DMS 273 treated with DMSO at 0.1 percent for 48 hours (cell line): Measurements from ENCODE around the gene ZYG11B.
"Not testable (repeated sequence)": the region's sequence is repeated elsewhere in the genome, so short reads cannot be mapped to it uniquely, and the experiment has no call there.

Experiments used
- DNase-seq: peaks from one replicate; lab custom pipeline; 2025; lab: John Stamatoyannopoulos, UW

The ZYG11B gene

DNA sequence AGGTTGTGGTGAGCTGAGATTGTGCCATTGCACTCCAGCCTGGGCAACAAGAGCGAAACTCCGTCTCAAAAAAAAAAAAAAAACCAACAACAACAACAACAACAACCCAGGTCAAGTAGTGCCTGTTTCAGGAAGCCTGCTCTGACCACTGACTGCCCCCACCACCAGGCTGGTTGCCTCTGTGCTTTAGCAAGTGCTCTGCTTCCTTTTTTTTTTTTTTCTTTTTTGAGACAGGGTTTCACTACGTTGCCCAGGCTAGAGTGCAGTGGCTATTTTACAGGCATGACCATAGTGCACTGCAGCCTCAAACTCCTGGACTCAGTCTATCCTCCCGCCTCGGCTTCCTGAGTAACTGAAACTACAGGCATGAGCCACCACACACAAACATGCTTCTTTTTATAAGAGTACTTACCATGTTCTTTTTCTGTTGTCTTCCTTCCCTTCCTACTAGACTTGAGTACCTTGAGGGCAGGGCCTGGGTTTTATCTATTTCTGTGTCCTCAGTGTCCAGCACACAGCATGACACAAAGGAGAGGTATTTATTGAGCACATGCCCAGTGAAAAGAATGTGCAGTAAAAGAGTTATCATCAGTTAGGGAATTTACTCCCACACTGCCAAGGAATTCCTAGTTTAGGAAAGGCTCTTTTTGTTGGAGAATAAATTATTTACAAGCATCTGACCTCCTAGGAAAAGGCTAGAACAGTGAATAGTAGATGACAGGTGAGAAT lies 18.2 kb upstream of the ZYG11B start:
- DNase-seq = no peak

GRCh38 chr1:52709016-52709415 lies 17.2 kb upstream of the ZYG11B start:
- no peak for DNase-seq

DNA sequence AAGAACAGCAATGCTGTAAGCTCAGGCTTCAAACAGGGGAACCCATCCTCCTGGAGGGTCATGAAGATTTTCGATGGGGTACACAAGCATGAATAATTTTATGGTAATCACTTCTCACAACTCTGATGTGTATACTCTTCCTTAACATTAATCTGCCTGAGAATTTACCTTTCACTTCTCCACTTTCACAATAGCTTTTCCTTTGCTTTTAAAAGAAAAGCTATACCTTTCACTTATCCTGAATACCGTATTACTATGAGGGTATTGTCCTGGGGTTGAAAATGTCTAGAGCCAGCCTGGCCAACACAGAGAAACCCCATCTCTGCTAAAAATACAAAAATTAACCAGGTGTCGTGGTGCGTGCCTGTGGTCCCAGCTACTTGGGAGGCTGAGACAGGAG lies 12.7 kb upstream of the ZYG11B start:
- DNase-seq = no peak

GRCh38 chr1:52715296-52715695 lies 11.0 kb upstream of the ZYG11B start:
- not testable (repeated sequence) for DNase-seq

DNA sequence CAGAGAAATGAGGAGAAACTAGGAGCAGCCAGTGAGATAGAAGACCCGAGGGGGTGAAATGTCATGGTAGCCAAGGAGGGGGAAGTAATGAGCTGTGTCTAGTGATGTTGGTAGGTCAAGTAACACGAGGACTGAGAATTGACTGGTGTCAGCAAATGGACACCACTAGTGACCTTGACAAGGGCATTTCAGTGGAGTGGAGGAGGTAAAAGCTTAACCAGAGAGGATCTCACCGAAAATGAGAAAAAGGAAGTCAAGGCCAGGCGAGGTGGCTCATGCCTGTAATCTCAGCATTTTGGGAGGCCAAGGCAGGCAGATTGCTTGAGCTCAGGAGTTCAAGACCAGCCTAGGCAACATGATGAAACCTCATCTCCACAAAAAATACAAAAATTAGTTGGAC lies 3.0 kb upstream of the ZYG11B start:
- DNase-seq = no peak

GRCh38 chr1:52725903-52726264 lies 369 bp upstream of the ZYG11B start:
- no peak for DNase-seq

DNA sequence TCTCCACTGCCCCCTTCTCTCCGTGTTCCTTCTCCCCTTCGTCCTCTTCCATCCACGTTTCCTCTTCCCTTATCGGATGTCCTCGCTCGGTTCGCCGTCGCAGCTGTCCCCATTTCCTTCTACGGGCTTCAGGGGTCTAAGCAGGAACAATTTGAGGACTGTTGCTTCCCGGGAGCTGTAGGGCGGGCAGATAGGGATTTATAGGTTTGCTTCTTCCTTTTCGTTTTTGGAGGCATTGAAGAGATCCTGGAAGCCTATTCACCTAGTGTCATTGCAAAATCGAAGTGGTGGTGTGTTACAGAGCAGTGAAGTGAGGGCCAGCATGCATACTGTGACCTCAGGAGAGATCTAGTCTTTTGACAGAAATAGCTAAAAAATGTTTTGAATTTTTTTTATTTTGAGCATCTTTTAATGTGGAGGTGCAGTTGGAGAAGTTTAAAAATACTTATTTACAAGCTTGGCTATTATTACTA lies 897 bp downstream of the ZYG11B start:
- DNase-seq = no peak

DNA sequence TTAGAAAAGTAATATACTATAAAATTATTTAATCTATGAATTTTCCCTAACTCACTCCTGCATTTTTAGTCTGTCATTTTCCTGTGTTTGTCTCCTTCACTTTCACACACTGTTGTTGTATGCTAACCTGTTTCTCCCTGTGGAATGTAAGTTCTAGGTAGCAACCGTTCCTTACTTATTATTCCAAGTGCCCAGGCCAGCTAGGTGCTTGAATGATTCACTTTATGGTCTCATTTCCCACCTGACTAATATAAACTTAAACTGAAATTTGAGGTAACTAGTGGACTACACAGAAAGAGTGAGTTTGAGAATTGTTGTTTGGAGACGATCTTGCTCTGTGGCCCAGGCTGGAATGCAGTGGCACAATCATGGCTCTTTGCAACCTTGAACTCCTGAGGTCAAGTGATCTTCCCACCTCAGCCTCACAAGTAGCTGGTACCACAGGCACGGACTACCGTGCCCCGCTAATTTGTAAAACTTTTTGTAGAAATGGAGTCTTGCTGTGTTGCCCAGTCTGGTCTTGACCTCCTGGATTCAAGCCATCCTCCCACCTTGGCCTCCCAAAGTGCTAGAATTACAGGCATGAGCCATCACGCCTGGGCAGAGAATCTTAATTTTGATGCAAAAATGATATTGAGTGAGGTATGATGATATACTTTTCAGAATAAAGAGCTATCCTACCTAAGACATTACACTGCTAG lies 1.9 kb downstream of the ZYG11B start:
- DNase-seq = no peak

DNA sequence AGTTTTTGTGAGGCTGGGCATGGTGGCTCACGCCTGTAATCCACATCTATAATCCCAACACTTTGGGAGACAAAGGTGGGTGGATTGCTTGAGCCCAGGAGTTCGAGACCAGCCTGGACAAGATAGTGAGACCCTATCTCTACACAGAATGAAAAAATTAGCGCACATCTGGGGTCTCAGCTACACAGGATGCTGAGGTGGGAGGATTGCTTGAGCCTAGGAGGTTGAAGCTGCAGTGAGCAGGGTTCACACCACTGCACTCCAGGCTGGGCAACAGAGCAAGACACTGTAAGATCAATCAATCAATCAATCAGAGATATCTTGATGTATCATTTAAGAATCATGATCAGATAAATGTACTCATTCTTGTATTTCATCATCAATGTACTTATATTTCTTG lies 7.1 kb downstream of the ZYG11B start:
- no peak for DNase-seq

DNA sequence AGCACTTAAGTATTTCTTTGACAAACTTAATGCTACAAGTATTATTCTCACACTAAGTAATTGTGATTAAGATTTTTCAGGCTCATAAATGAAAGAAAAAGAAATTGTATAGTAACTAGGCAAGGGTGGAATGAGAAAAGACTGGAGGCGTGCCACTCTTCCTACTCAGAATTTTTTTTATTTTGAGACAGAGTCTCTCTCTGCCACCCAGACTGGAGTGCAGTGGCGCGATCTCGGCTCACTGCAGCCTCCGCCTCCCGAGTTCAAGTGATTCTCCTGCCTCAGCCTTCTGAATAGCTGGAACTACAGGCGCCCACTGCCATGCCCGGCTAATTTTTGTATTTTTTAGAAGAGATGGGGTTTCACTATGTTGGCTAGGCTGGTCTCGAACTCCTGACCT lies 9.1 kb downstream of the ZYG11B start:
- not testable (repeated sequence) for DNase-seq

- DNase-seq = no peak
Observed at GRCh38 chr1:52738148-52738547, 11.9 kb downstream of the ZYG11B start.

DNA sequence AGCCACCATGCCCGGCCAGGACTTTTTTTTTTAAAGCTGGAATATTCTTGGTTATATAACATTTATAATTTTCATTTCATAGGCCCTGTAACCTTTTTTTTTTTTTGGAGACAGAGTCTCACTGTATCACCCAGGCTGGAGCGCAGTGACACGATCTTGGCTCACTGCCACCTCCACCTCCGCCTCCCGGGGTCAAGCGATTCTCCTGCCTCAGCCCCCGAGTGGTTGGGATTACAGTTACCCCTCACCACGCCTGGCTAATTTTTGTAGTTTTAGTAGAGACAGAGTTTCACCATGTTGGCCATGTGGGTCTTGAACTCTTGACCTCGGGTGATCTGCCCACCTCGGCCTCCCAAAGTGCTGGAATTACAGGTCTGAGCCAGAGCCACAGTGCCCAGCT lies 12.6 kb downstream of the ZYG11B start:
- DNase-seq = no peak

DNA sequence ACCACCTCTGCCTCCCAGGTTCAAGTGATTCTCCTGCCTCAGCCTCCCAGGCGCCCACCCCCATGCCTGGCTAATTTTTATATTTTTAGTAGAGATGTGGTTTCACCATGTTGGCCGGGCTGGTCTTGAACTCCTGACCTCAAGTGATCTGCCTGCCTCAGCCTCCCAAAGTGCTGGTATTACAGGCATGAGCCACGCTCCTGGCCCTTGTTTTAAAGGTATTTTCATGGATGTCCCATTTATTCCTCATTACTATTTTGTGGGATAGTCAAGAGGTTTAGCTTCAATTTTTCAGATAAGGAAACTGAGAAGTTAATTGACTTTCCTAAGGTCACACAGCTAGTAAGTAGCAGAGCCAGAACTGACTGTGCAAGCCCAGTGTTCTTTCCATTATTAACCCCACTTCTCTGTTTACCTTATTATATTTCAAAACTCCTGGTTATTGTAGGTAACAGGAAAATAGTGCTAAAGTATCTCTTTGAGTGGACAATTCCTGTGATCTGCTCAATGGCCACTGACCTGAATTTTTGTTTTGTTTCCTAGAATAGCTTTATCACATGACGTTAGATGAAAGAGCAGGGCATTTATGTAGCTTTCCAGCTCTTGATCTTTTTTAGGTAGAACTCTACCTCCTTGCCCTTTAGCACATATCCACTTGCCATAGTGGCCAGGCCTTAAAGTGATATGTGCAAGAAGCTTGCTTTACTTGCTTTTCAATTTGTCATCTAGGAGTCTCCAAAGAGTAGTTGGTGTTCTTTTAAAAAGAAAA lies 13.6 kb downstream of the ZYG11B start:
- no peak for DNase-seq

GRCh38 chr1:52741259-52741658 lies 15.0 kb downstream of the ZYG11B start:
- no peak for DNase-seq

DNA sequence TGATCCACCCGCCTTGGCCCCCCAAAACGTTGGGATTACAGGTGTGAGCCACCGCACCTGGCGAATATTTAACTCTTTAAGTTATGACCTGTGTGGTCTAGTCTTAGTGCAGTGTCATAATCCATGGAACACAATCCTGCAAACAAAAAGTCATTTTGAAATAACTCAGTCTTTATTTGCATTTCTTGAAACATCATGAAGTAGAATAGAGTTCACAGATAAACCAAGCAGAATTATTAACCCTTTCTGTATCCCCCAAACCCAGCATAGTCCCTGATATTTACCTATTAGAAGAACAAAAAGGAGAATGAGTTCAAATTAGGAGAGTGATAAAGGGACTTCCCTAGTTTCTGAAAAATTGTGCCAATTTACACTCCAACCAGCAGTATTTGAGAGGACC lies 19.9 kb downstream of the ZYG11B start:
- DNase-seq = no peak

DNA sequence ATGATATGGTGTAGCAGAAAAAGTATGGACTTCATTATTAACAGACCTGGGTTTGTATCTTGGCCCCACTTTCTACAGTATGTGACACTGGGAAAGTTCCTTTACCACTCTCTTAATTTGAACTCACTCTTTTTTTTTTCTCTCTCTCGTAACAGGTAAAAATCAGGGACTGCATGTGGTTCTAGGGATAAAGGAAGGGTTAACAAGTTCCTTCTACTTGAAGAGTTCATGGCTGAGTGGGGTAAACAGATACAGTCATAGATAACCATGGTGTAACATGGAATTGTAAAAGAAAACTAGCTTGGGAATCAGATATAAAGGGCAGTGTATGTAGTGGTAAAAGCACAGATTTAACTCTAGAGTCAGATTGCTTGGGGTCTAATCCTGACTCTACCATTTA lies 21.2 kb downstream of the ZYG11B start:
- no peak for DNase-seq

- no peak for DNase-seq
Observed at GRCh38 chr1:52748119-52748518, 21.9 kb downstream of the ZYG11B start.

GRCh38 chr1:52749496-52749895 lies 23.2 kb downstream of the ZYG11B start:
- DNase-seq = not testable (repeated sequence)

GRCh38 chr1:52750139-52750538 lies 23.9 kb downstream of the ZYG11B start:
- DNase-seq = not testable (repeated sequence)

GRCh38 chr1:52751589-52752483 lies 25.6 kb downstream of the ZYG11B start:
- DNase-seq = no peak

DNA sequence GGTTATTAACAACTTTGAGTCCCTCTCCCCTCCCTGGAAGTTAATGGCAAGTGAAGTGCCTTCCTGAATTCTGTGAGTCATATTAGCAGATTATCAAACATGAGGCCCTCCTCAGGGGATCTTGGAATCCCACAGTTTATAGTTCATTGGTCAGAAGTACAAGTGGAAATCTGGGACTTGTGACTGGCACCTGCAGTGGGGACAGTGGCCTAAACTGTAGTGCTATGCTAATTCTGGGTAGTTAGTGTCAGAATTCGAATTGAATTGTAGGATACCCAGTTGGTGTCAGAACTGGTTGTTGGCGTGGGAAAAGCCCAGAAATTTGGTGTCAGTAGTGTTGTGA lies 26.2 kb downstream of the ZYG11B start:
- no peak for DNase-seq

- DNase-seq = no peak
Observed at GRCh38 chr1:52753169-52753568, 26.9 kb downstream of the ZYG11B start.
